ENCODE data around the gene PAX9. TPM values are rescaled to one million over a fixed set of nuclear protein-coding genes. Genes with fewer than 3 reads are reported as not detected.

PAX9 gene
- total RNA-seq, 1 experiment from 2014 or later: 14.9 TPM

DNA sequence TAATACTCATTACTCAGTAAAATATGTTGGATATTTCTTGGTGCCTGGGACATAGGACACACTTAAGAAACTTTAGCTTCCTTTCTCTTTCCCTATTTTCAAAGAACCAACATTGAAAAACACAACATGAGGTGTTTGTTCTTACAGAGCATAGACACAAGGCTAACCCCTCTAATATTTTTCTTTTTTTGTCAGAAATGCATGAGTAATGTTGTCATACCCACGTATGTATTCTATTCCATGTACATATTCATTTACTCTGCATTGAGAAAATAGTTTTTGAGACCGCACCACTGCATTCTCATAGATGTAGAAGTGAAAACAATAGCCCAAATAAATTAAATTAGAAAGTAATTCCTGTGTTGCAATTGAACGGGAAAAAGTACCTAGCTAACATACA lies 13.0 kb downstream of the PAX9 start:
- Histone ChIP-seq H2AFZ (ENCODE audit: low read length) (no peak overlapping the region), H3K4me3 (ENCODE audit: low read length) (no peak overlapping the region), H4K20me1 (ENCODE audit: low read length) (no peaks in the 10 kb centered on the region), H3K79me2 (ENCODE audit: low read length) (peaks cover 60% of the 10 kb centered on the region), H3K9me2 (replicated peaks; ENCODE audit: low read length) (no peaks in the 10 kb centered on the region), H3K4me1 (ENCODE audit: insufficient read depth, low read length) (peaks cover 5% of the 10 kb centered on the region; the same call in 1 of the 2 replicates), H3K27ac (ENCODE audit: low read length) (no peak overlapping the region), H3K9me3 (ENCODE audit: low read length) (no peaks in the 10 kb centered on the region), H3F3A (ENCODE audit: low read length, unreplicated experiment) (no peaks in the 10 kb centered on the region), H3K36me3 (ENCODE audit: low read depth, low read length) (peaks cover 48% of the 10 kb centered on the region), H3K27me3 (ENCODE audit: low read length) (no peaks in the 10 kb centered on the region), H3K9ac (ENCODE audit: low read length) (no peak overlapping the region), H3K4me2 (ENCODE audit: low read length) (no peak overlapping the region)
- no peak for TF ChIP-seq EZH2 (IDR thresholded peaks at IDR 0.05; ENCODE audit: low read length, unreplicated experiment)
- TF ChIP-seq, protein P1, sequence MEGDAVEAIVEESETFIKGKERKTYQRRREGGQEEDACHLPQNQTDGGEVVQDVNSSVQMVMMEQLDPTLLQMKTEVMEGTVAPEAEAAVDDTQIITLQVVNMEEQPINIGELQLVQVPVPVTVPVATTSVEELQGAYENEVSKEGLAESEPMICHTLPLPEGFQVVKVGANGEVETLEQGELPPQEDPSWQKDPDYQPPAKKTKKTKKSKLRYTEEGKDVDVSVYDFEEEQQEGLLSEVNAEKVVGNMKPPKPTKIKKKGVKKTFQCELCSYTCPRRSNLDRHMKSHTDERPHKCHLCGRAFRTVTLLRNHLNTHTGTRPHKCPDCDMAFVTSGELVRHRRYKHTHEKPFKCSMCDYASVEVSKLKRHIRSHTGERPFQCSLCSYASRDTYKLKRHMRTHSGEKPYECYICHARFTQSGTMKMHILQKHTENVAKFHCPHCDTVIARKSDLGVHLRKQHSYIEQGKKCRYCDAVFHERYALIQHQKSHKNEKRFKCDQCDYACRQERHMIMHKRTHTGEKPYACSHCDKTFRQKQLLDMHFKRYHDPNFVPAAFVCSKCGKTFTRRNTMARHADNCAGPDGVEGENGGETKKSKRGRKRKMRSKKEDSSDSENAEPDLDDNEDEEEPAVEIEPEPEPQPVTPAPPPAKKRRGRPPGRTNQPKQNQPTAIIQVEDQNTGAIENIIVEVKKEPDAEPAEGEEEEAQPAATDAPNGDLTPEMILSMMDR (conservative IDR thresholded peaks at IDR 0.05; ENCODE audit: low read depth, low read length): no peak
- no peak for TF ChIP-seq EZH2phosphoT487 (IDR thresholded peaks at IDR 0.05; ENCODE audit: borderline replicate concordance, low read length)
- ChIA-PET CTCF (no interaction called here), POLR2A (ENCODE audit: unreplicated experiment) (no interaction called here)
- intact Hi-C loops (cut with micrococcal nuclease): no loop called here
- DNase-seq (no peak), ATAC-seq (no peak)
- BruUV-seq (replicated peaks): no TSS peak

DNA sequence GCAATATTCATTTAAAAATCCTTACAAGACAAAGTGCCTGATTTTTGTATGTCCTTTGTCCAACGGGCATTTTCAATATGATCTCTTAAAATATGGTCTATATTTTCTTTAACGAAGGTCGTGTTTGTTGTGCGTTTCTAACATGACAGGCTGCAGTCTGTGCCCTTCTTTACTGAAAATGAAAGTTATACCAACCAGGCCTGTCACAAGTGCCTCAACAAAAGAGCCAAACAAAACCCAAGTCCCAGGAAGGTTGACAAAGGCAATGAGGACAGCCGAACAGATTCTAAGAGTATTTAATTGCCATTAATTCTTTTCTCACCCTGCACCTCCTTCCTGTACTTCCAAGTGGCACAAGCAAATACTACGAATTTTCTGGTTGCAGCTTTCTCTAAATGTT lies 13.9 kb downstream of the PAX9 start:
- intact Hi-C loops (cut with micrococcal nuclease): no loop called here
- BruUV-seq (replicated peaks): no TSS peak
- Histone ChIP-seq H3K9ac (ENCODE audit: low read length) (no peak overlapping the region), H3K27ac (ENCODE audit: low read length) (no peak overlapping the region), H3F3A (ENCODE audit: low read length, unreplicated experiment) (no peaks in the 10 kb centered on the region), H3K9me2 (replicated peaks; ENCODE audit: low read length) (no peaks in the 10 kb centered on the region), H3K4me3 (ENCODE audit: low read length) (no peak overlapping the region), H3K36me3 (ENCODE audit: low read depth, low read length) (peaks cover 49% of the 10 kb centered on the region), H3K4me2 (ENCODE audit: low read length) (no peak overlapping the region), H4K20me1 (ENCODE audit: low read length) (no peaks in the 10 kb centered on the region), H3K4me1 (ENCODE audit: insufficient read depth, low read length) (no peaks in the 10 kb centered on the region), H3K27me3 (ENCODE audit: low read length) (no peaks in the 10 kb centered on the region), H3K79me2 (ENCODE audit: low read length) (peaks cover 51% of the 10 kb centered on the region), H2AFZ (ENCODE audit: low read length) (no peak overlapping the region), H3K9me3 (ENCODE audit: low read length) (no peaks in the 10 kb centered on the region)
- CTCF ChIA-PET: no interaction called here
- ATAC-seq (no peak), DNase-seq (no peak)
- POLR2A ChIA-PET (ENCODE audit: unreplicated experiment): no interaction called here
- TF ChIP-seq, protein P1 (conservative IDR thresholded peaks at IDR 0.05; ENCODE audit: low read depth, low read length): no peak
- TF ChIP-seq EZH2phosphoT487 (IDR thresholded peaks at IDR 0.05; ENCODE audit: borderline replicate concordance, low read length) (no peak), EZH2 (IDR thresholded peaks at IDR 0.05; ENCODE audit: low read length, unreplicated experiment) (no peak)

DNA sequence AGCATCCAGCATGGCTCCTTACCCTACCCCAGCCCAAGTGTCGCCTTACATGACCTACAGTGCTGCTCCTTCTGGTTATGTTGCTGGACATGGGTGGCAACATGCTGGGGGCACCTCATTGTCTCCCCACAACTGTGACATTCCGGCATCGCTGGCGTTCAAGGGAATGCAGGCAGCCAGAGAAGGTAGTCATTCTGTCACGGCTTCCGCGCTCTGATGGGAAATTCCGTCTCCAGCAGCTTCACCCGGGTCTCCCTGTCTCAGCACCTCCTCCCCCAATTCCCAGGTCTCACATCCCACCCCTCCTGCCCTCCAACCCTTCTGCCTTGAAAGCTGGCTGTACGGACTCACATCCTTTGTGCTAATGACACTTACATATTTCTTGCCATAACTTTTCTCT lies 14.6 kb downstream of the PAX9 start:
- ChIA-PET CTCF (no interaction called here), POLR2A (ENCODE audit: unreplicated experiment) (no interaction called here)
- H3K79me2 ChIP-seq (ENCODE audit: low read length): peaks cover 45% of the 10 kb centered on the region
- H4K20me1 ChIP-seq (ENCODE audit: low read length): no peaks in the 10 kb centered on the region
- H3K4me3 ChIP-seq (ENCODE audit: low read length): no peak overlapping the region
- BruUV-seq (replicated peaks): no TSS peak
- H3K9me3 ChIP-seq (ENCODE audit: low read length): no peaks in the 10 kb centered on the region
- no peaks in the 10 kb centered on the region for H3K9me2 ChIP-seq (replicated peaks; ENCODE audit: low read length)
- H3K4me1 ChIP-seq (ENCODE audit: insufficient read depth, low read length): no peaks in the 10 kb centered on the region
- no peak overlapping the region for H3K27ac ChIP-seq (ENCODE audit: low read length)
- intact Hi-C loops (cut with micrococcal nuclease): no loop called here
- H3K4me2 ChIP-seq (ENCODE audit: low read length): no peak overlapping the region
- TF ChIP-seq EZH2 (IDR thresholded peaks at IDR 0.05; ENCODE audit: low read length, unreplicated experiment) (no peak), EZH2phosphoT487 (IDR thresholded peaks at IDR 0.05; ENCODE audit: borderline replicate concordance, low read length) (no peak)
- TF ChIP-seq, protein P1 (conservative IDR thresholded peaks at IDR 0.05; ENCODE audit: low read depth, low read length): no peak
- peaks cover 45% of the 10 kb centered on the region for H3K36me3 ChIP-seq (ENCODE audit: low read depth, low read length)
- ATAC-seq (no peak), DNase-seq (no peak)
- no peaks in the 10 kb centered on the region for H3F3A ChIP-seq (ENCODE audit: low read length, unreplicated experiment)
- H3K27me3 ChIP-seq (ENCODE audit: low read length): no peaks in the 10 kb centered on the region
- no peak overlapping the region for H2AFZ ChIP-seq (ENCODE audit: low read length)
- no peak overlapping the region for H3K9ac ChIP-seq (ENCODE audit: low read length)
